ENCODE results near the gene ST8SIA6.

The ST8SIA6 gene

DNA sequence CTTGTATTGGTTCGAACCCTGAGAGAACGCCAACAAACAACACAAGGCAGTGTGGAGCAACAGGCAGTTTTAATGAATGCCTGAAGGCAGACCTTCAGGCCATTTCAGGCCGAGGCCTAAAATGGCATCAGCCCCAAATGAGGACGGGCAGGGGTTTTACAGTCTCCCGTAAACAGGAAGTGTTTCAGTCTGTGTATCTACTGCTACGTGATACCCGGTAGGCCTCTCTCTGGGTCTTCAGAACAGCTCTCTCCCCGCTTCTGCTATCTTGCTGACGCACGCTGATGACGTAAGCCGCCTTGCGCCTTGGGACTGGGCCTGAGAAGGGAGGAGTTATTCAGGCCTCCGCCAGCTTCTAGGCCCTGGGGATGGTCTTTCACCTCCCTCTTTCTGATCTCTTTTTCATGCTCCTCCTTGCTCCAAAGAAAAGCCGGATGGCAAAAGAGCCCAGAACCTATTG is 67.7 kb downstream of the ST8SIA6 start:
- Histone ChIP-seq H3K4me3 (replicated peaks; ENCODE audit: insufficient read depth, low read length) (no peak overlapping the region), H3K27me3 (ENCODE audit: insufficient read depth, poor library complexity, severe bottlenecking) (no peaks in the 10 kb centered on the region), H3K27ac (replicated peaks) (no peak overlapping the region)
- TF ChIP-seq SPI1 (IDR thresholded peaks at IDR 0.05; ENCODE audit: borderline replicate concordance, low read depth) (no peak), POLR2AphosphoS5 (IDR thresholded peaks at IDR 0.05; ENCODE audit: low read depth) (no peak), GABPA (IDR thresholded peaks at IDR 0.05; ENCODE audit: low read depth) (no peak)
- TF ChIP-seq, protein P1, sequence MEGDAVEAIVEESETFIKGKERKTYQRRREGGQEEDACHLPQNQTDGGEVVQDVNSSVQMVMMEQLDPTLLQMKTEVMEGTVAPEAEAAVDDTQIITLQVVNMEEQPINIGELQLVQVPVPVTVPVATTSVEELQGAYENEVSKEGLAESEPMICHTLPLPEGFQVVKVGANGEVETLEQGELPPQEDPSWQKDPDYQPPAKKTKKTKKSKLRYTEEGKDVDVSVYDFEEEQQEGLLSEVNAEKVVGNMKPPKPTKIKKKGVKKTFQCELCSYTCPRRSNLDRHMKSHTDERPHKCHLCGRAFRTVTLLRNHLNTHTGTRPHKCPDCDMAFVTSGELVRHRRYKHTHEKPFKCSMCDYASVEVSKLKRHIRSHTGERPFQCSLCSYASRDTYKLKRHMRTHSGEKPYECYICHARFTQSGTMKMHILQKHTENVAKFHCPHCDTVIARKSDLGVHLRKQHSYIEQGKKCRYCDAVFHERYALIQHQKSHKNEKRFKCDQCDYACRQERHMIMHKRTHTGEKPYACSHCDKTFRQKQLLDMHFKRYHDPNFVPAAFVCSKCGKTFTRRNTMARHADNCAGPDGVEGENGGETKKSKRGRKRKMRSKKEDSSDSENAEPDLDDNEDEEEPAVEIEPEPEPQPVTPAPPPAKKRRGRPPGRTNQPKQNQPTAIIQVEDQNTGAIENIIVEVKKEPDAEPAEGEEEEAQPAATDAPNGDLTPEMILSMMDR (IDR thresholded peaks at IDR 0.05; ENCODE audit: insufficient read depth, low read length), result no peak
- TF ChIP-seq, protein P2, sequence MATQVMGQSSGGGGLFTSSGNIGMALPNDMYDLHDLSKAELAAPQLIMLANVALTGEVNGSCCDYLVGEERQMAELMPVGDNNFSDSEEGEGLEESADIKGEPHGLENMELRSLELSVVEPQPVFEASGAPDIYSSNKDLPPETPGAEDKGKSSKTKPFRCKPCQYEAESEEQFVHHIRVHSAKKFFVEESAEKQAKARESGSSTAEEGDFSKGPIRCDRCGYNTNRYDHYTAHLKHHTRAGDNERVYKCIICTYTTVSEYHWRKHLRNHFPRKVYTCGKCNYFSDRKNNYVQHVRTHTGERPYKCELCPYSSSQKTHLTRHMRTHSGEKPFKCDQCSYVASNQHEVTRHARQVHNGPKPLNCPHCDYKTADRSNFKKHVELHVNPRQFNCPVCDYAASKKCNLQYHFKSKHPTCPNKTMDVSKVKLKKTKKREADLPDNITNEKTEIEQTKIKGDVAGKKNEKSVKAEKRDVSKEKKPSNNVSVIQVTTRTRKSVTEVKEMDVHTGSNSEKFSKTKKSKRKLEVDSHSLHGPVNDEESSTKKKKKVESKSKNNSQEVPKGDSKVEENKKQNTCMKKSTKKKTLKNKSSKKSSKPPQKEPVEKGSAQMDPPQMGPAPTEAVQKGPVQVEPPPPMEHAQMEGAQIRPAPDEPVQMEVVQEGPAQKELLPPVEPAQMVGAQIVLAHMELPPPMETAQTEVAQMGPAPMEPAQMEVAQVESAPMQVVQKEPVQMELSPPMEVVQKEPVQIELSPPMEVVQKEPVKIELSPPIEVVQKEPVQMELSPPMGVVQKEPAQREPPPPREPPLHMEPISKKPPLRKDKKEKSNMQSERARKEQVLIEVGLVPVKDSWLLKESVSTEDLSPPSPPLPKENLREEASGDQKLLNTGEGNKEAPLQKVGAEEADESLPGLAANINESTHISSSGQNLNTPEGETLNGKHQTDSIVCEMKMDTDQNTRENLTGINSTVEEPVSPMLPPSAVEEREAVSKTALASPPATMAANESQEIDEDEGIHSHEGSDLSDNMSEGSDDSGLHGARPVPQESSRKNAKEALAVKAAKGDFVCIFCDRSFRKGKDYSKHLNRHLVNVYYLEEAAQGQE (IDR thresholded peaks at IDR 0.05; ENCODE audit: insufficient replicate concordance, low read depth), result no peak
- DNase-seq (ENCODE audit: low read depth in 1 of 2, low spot score in 1 of 2), result no peak

DNA sequence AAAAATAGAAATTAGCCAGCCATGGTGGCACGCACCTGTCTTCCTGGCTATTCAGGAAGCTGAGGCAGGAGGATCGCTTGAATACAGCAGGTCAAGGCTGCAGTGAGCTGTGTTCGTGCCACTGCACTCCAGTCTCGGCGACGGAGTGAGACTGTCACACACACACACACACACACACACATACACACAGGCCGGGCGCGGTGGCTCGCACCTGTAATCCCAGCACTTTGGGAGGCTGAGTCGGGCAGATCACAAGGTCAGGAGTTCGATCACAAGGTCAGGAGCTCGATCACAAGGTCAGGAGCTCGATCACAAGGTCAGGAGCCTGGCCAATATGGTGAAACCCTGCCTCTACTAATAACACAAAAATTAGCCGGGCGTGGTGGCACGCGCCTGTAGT is 68.4 kb downstream of the ST8SIA6 start:
- H3K27ac ChIP-seq (replicated peaks), result no peak overlapping the region
- H3K27me3 ChIP-seq (ENCODE audit: insufficient read depth, poor library complexity, severe bottlenecking), result no peaks in the 10 kb centered on the region
- DNase-seq (ENCODE audit: low read depth in 1 of 2, low spot score in 1 of 2), result no peak
- H3K4me3 ChIP-seq (replicated peaks; ENCODE audit: insufficient read depth, low read length), result no peak overlapping the region
- TF ChIP-seq SPI1 (IDR thresholded peaks at IDR 0.05; ENCODE audit: borderline replicate concordance, low read depth), result no peak
- no peak for TF ChIP-seq POLR2AphosphoS5 (IDR thresholded peaks at IDR 0.05; ENCODE audit: low read depth)
- TF ChIP-seq, protein P2 (IDR thresholded peaks at IDR 0.05; ENCODE audit: insufficient replicate concordance, low read depth), result no peak
- TF ChIP-seq, protein P1 (IDR thresholded peaks at IDR 0.05; ENCODE audit: insufficient read depth, low read length), result no peak
- TF ChIP-seq GABPA (IDR thresholded peaks at IDR 0.05; ENCODE audit: low read depth), result no peak

DNA sequence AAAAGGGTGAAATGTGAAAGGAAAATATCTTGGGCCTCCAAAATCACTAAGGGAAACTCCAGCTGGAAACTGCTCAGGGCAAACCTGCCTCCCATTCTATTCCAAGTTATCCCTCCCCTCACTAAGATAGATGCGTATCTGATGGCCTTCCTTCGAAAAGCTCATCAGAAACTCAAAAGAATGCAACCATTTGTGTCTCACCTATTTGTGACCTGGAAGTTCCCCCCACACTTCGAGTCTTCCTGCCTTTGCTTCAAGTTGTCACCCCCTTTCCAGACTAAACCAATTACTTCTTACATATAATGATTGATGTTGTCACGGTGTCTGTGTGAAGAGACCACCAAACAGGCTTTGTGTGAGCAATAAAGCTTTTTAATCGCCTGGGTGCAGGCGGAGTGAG is 69.3 kb downstream of the ST8SIA6 start:
- no peak for TF ChIP-seq GABPA (IDR thresholded peaks at IDR 0.05; ENCODE audit: low read depth)
- TF ChIP-seq, protein P1 (IDR thresholded peaks at IDR 0.05; ENCODE audit: insufficient read depth, low read length), result no peak
- TF ChIP-seq, protein P2 (IDR thresholded peaks at IDR 0.05; ENCODE audit: insufficient replicate concordance, low read depth), result no peak
- TF ChIP-seq POLR2AphosphoS5 (IDR thresholded peaks at IDR 0.05; ENCODE audit: low read depth), result no peak
- TF ChIP-seq SPI1 (IDR thresholded peaks at IDR 0.05; ENCODE audit: borderline replicate concordance, low read depth), result no peak
- H3K4me3 ChIP-seq (replicated peaks; ENCODE audit: insufficient read depth, low read length), result no peak overlapping the region

More for the DNA sequence above, 69.3 kb downstream of the ST8SIA6 start:
- no peaks in the 10 kb centered on the region for H3K27me3 ChIP-seq (ENCODE audit: insufficient read depth, poor library complexity, severe bottlenecking)
- H3K27ac ChIP-seq (replicated peaks), result no peak overlapping the region
- DNase-seq (ENCODE audit: low read depth in 1 of 2, low spot score in 1 of 2), result no peak
